Caco-2 (cell line): ENCODE measurements around the gene RNASE7. TPM values are rescaled to one million over a fixed set of nuclear protein-coding genes. Genes with fewer than 3 reads are reported as not detected.

ENCODE experiments used
- BruUV-seq: library from RNA; stranded (reverse); fragments of 400-500 nt; replicated peaks from 2 replicates; lab custom pipeline; 2021; lab: Mats Ljungman, UMichigan
- CTCF ChIA-PET: fragments of 300-600 bp; sonication (Branson Sonifier 250); formaldehyde crosslinking; loops from one replicate; lab custom pipeline; 2022; ENCODE audit warnings: antibody characterized with exemption; lab: Charles Lee
- POLR2A ChIA-PET: fragments of 300-600 bp; sonication (Branson Sonifier 250); formaldehyde crosslinking; loops from one replicate; lab custom pipeline; 2022; ENCODE audit warnings: antibody characterized with exemption; lab: Charles Lee
- DNase-seq, 2 experiments: peaks; one replicate each; pipeline versions ENCODE4 v3.0.0 to v3.0.0-alpha.2; 2020 to 2022
- H3K27me3 ChIP-seq: replicated peaks from 2 replicates; pipeline ENCODE4 v1.6.0; 2011; ENCODE audit warnings: low read length; ENCODE audit not compliant: control insufficient read depth, insufficient read depth
- H3K36me3 ChIP-seq: 2 replicates; pipeline ENCODE4 v1.5.1; 2011; ENCODE audit warnings: low read length; ENCODE audit not compliant: control insufficient read depth, insufficient read depth
- H3K4me1 ChIP-seq: fragments of 250-450 bp; sonication (Bioruptor Pico); 2 replicates; pipeline ENCODE4 v1.5.1; 2020; ENCODE audit warnings: mild to moderate bottlenecking
- H3K4me3 ChIP-seq: 2 replicates; pipeline ENCODE4 v1.5.1; 2011; ENCODE audit warnings: low read depth, mild to moderate bottlenecking, control low read depth, low read length
- H3K9me3 ChIP-seq: fragments of 250-450 bp; sonication (Bioruptor Pico); 2 replicates; pipeline ENCODE4 v1.5.1; 2020; ENCODE audit warnings: mild to moderate bottlenecking, moderate library complexity
- H3K27ac Mint-ChIP-seq: one replicate; pipeline ENCODE4 v1.8.0; 2022; ENCODE audit warnings: mixed read lengths; ENCODE audit not compliant: unreplicated experiment
- H3K27me3 Mint-ChIP-seq: one replicate; pipeline ENCODE4 v1.8.0; 2022; ENCODE audit warnings: mixed read lengths; ENCODE audit not compliant: insufficient read depth, unreplicated experiment
- H3K36me3 Mint-ChIP-seq: one replicate; pipeline ENCODE4 v1.8.0; 2022; ENCODE audit warnings: mild to moderate bottlenecking, mixed read lengths; ENCODE audit not compliant: insufficient read depth, unreplicated experiment
- H3K4me1 Mint-ChIP-seq: one replicate; pipeline ENCODE4 v1.8.0; 2022; ENCODE audit warnings: low read depth, mixed read lengths; ENCODE audit not compliant: unreplicated experiment
- H3K4me3 Mint-ChIP-seq: one replicate; pipeline ENCODE4 v1.8.0; 2022; ENCODE audit warnings: mild to moderate bottlenecking, moderate library complexity, mixed read lengths; ENCODE audit not compliant: unreplicated experiment
- H3K9me3 Mint-ChIP-seq: one replicate; pipeline ENCODE4 v1.8.0; 2022; ENCODE audit warnings: mixed read lengths; ENCODE audit not compliant: unreplicated experiment
- intact Hi-C: fragments of 100-400 bp; cut with micrococcal nuclease; formaldehyde crosslinking; loops from one replicate; pipeline ENCODE4 v1.10.0; 2022; ENCODE audit not compliant: unreplicated experiment
- total RNA-seq: library from RNA; stranded (reverse); gene quantifications from 2 replicates; pipeline ENCODE4 v1.2.3, GENCODE V29; 2022
- TF ChIP-seq, protein P1 (sequence below), 2 experiments: fragments of 200-600 bp in 1 of 2; IDR thresholded peaks; 1 replicate in 1 of 2; 2 replicates in 1 of 2; pipeline versions ENCODE4 v1.5.1 to v1.8.0; 2011 to 2022; ENCODE audit warnings: antibody characterized with exemption in 1 of 2, control low read depth in 1 of 2, inconsistent platforms in 1 of 2, low read depth in 1 of 2, low read length in 1 of 2, mild to moderate bottlenecking in 1 of 2, moderate library complexity in 1 of 2; ENCODE audit not compliant: insufficient read depth in 1 of 2, severe bottlenecking in 1 of 2, unreplicated experiment in 1 of 2

RNASE7 gene
- total RNA-seq, 1 experiment from 2014 or later, result not detected

- TF ChIP-seq, protein P1, sequence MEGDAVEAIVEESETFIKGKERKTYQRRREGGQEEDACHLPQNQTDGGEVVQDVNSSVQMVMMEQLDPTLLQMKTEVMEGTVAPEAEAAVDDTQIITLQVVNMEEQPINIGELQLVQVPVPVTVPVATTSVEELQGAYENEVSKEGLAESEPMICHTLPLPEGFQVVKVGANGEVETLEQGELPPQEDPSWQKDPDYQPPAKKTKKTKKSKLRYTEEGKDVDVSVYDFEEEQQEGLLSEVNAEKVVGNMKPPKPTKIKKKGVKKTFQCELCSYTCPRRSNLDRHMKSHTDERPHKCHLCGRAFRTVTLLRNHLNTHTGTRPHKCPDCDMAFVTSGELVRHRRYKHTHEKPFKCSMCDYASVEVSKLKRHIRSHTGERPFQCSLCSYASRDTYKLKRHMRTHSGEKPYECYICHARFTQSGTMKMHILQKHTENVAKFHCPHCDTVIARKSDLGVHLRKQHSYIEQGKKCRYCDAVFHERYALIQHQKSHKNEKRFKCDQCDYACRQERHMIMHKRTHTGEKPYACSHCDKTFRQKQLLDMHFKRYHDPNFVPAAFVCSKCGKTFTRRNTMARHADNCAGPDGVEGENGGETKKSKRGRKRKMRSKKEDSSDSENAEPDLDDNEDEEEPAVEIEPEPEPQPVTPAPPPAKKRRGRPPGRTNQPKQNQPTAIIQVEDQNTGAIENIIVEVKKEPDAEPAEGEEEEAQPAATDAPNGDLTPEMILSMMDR (IDR thresholded peaks at IDR 0.05; ENCODE audit: insufficient read depth in 1 of 2, low read depth in 1 of 2, low read length in 1 of 2, severe bottlenecking in 1 of 2, unreplicated experiment in 1 of 2), result no peak
- CTCF ChIA-PET, result interaction anchor here (0.7 to 3.8 kb wide), 15 partner anchors 15 to 55 kb away, joined by 4 to 127 read pairs (median 13); no protein-coding TSS in a partner anchor
- peaks cover 8% of the 10 kb centered on the region for H3K27me3 Mint-ChIP-seq
- Histone ChIP-seq H3K9me3 (no peaks in the 10 kb centered on the region), H3K36me3 (no peaks in the 10 kb centered on the region), H3K4me1 (peaks cover 6% of the 10 kb centered on the region), H3K27me3 (no peaks in the 10 kb centered on the region), H3K4me3 (peak overlapping the region; percentile 76)
- H3K9me3 Mint-ChIP-seq, result no peaks in the 10 kb centered on the region
- POLR2A ChIA-PET, result interaction anchor here (1.3 kb wide), 1 partner anchor 34 kb away, joined by 6 read pairs; no protein-coding TSS in a partner anchor
- peak in 1 of 2 experiments; percentile 17 for DNase-seq
- H3K4me1 Mint-ChIP-seq, result no peaks in the 10 kb centered on the region
- H3K4me3 Mint-ChIP-seq, result peak overlapping the region; percentile 84
- BruUV-seq, result no TSS peak
- H3K27ac Mint-ChIP-seq, result no peak overlapping the region
- intact Hi-C loops, result loop anchor here (5.0 kb wide), 1 partner anchor 123 kb away; no protein-coding TSS in a partner anchor
- H3K36me3 Mint-ChIP-seq, result no peaks in the 10 kb centered on the region
Measured at GRCh38 chr14:21069388-21070082, 27.4 kb downstream of the RNASE7 start.

GRCh38 chr14:21070083-21070609 lies 28.0 kb downstream of the RNASE7 start, which contains the start of gene ARHGEF40:
Gene ARHGEF40, plus strand, starts transcription at chr14:21070304. Its CDS starts 93 bp downstream, at chr14:21070397.
- peak within 1 kb of the TSS; percentile 22 for H3K27ac Mint-ChIP-seq
- peak within 1 kb of the TSS; percentile 84 for H3K4me3 Mint-ChIP-seq
- peak within 1 kb of the TSS; percentile 76 for H3K4me3 ChIP-seq
- peak in 1 of 2 experiments; percentile 66 for DNase-seq
- BruUV-seq, result no TSS peak
- H3K36me3 ChIP-seq, result no peaks in the 10 kb centered on the region
- no peaks in the 10 kb centered on the region for H3K9me3 ChIP-seq
- ChIA-PET CTCF (interaction anchor here (0.6 to 3.4 kb wide), 9 partner anchors 20 to 99 kb away, joined by 3 to 50 read pairs (median 6); no protein-coding TSS in a partner anchor), POLR2A (interaction anchor here (0.6 to 1.3 kb wide), 2 partner anchors 34 to 55 kb away, joined by 4 to 6 read pairs; no protein-coding TSS in a partner anchor)
- no peaks in the 10 kb centered on the region for H3K9me3 Mint-ChIP-seq
- peaks cover 8% of the 10 kb centered on the region for H3K27me3 Mint-ChIP-seq
- no peaks in the 10 kb centered on the region for H3K4me1 Mint-ChIP-seq
- TF ChIP-seq, protein P1 (IDR thresholded peaks at IDR 0.05; ENCODE audit: insufficient read depth in 1 of 2, low read depth in 1 of 2, low read length in 1 of 2, severe bottlenecking in 1 of 2, unreplicated experiment in 1 of 2), result no peak
- no peaks in the 10 kb centered on the region for H3K27me3 ChIP-seq
- intact Hi-C loops, result no loop called here
- H3K36me3 Mint-ChIP-seq, result no peaks in the 10 kb centered on the region
- peaks cover 6% of the 10 kb centered on the region for H3K4me1 ChIP-seq

DNA sequence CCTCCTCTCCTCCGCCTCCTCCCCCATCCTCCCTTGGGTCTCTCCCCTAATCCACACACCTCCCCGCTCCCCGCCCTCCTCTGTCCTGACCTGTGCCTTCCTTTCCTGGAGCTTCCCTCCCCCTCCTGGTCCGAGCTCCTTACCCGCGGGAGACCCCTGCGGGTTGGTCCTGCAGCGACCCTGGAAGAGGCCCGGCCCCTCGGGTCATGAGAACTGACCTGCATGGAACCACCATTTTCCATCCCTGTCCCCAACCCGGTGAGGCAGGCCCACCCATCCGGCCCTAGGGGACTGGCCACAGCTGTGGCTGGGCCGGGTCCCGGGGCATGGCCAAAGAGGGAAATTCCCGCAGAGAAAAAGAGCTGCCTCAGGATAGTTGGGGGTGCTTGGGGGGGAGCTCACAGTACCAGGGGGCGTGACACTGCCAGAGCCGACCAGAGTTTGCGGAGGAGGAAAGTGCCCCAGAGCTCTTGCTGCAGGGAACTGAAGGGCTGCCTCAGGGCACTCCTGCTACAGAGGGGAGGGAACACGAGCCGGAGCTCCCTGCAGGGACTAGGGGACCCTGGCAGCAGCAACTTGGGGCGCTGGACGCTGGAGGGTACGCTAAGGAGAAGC lies 28.6 kb downstream of the RNASE7 start:
- TF ChIP-seq, protein P1 (IDR thresholded peaks at IDR 0.05; ENCODE audit: insufficient read depth in 1 of 2, low read depth in 1 of 2, low read length in 1 of 2, severe bottlenecking in 1 of 2, unreplicated experiment in 1 of 2), result peak in 1 of 2 experiments; percentile 30

More for the DNA sequence above, 28.6 kb downstream of the RNASE7 start:
- Mint-ChIP-seq H3K9me3 (no peaks in the 10 kb centered on the region), H3K36me3 (no peaks in the 10 kb centered on the region), H3K27ac (peak overlapping the region; percentile 22), H3K4me3 (peak overlapping the region; percentile 84), H3K4me1 (no peaks in the 10 kb centered on the region), H3K27me3 (peaks cover 5% of the 10 kb centered on the region)
- peak in 1 of 2 experiments; percentile 52 for DNase-seq
- ChIA-PET POLR2A (interaction anchor here (0.6 to 1.3 kb wide), 2 partner anchors 33 to 56 kb away, joined by 4 to 6 read pairs; no protein-coding TSS in a partner anchor), CTCF (interaction anchor here (0.6 to 3.4 kb wide), 11 partner anchors 17 to 100 kb away, joined by 3 to 50 read pairs (median 6); no protein-coding TSS in a partner anchor)
- Histone ChIP-seq H3K4me1 (peaks cover 6% of the 10 kb centered on the region), H3K9me3 (no peaks in the 10 kb centered on the region), H3K27me3 (no peaks in the 10 kb centered on the region), H3K4me3 (peak overlapping the region; percentile 76), H3K36me3 (no peaks in the 10 kb centered on the region)
- no TSS peak for BruUV-seq
- intact Hi-C loops, result no loop called here
